IPS-20b (cell line): ENCODE results near the gene NR6A1.
"Not testable (repeated sequence)": the region's sequence is repeated elsewhere in the genome, so short reads cannot be mapped to it uniquely, and the experiment has no call there.

Experiments
- H3K27ac ChIP-seq: one replicate; pipeline ENCODE4 v1.5.1; 2013; ENCODE audit warnings: low read length
- H3K27me3 ChIP-seq: 2 replicates; pipeline ENCODE4 v1.6.1; 2013; ENCODE audit warnings: mild to moderate bottlenecking, low read length, inconsistent platforms; ENCODE audit not compliant: insufficient read depth
- H3K36me3 ChIP-seq: 2 replicates; pipeline ENCODE4 v1.6.1; 2013; ENCODE audit warnings: low read depth, mild to moderate bottlenecking, inconsistent platforms, low read length, moderate library complexity; ENCODE audit not compliant: insufficient read depth
- H3K4me1 ChIP-seq: 2 replicates; pipeline ENCODE4 v1.6.1; 2013; ENCODE audit warnings: mild to moderate bottlenecking, control low read depth, inconsistent platforms, low read length, moderate library complexity; ENCODE audit not compliant: insufficient read depth
- H3K4me3 ChIP-seq: 2 replicates; pipeline ENCODE4 v1.5.1; 2013; ENCODE audit warnings: mild to moderate bottlenecking, low read length, inconsistent platforms
- H3K9ac ChIP-seq: 2 replicates; pipeline ENCODE4 v1.6.1; 2013; ENCODE audit warnings: low read depth, mild to moderate bottlenecking, inconsistent platforms, low read length, moderate library complexity
- H3K9me3 ChIP-seq: 2 replicates; pipeline ENCODE4 v1.6.1; 2013; ENCODE audit warnings: mild to moderate bottlenecking, low read depth, low read length, inconsistent platforms; ENCODE audit not compliant: insufficient read depth

Gene NR6A1

GRCh38 chr9:124781967-124782660 is 11.0 kb upstream of the NR6A1 start:
- Histone ChIP-seq H3K27me3 (peaks cover 10% of the 10 kb centered on the region), H3K27ac (no peak overlapping the region), H3K9ac (no peak overlapping the region)

GRCh38 chr9:124780757-124781151 is 9.6 kb upstream of the NR6A1 start:
- H3K9me3 ChIP-seq, result no peaks in the 10 kb centered on the region
- no peak overlapping the region for H3K4me3 ChIP-seq
- H3K4me1 ChIP-seq, result peaks cover 11% of the 10 kb centered on the region
- peak overlapping the region; percentile 3; the same call in 1 of the 2 replicates for H3K9ac ChIP-seq
- H3K27me3 ChIP-seq, result peaks cover 23% of the 10 kb centered on the region
- no peaks in the 10 kb centered on the region for H3K36me3 ChIP-seq
- H3K27ac ChIP-seq, result no peak overlapping the region

More at GRCh38 chr9:124781967-124782660, 11.0 kb upstream of the NR6A1 start:
- H3K4me1 ChIP-seq, result peaks cover 11% of the 10 kb centered on the region
- no peak overlapping the region for H3K4me3 ChIP-seq
- H3K9me3 ChIP-seq, result no peaks in the 10 kb centered on the region
- H3K36me3 ChIP-seq, result no peaks in the 10 kb centered on the region

- Histone ChIP-seq H3K27ac (peak overlapping the region; percentile 63), H3K27me3 (peaks cover 28% of the 10 kb centered on the region)
Observed at GRCh38 chr9:124780060-124780756, 9.1 kb upstream of the NR6A1 start.

GRCh38 chr9:124779368-124780059 is 8.4 kb upstream of the NR6A1 start:
- no peak overlapping the region; the same call in 1 of the 2 replicates for H3K4me3 ChIP-seq
- peak overlapping the region; percentile 63 for H3K27ac ChIP-seq
- peaks cover 11% of the 10 kb centered on the region for H3K4me1 ChIP-seq
- peaks cover 28% of the 10 kb centered on the region for H3K27me3 ChIP-seq
- H3K36me3 ChIP-seq, result no peaks in the 10 kb centered on the region
- peak overlapping the region; percentile 3; the same call in 1 of the 2 replicates for H3K9ac ChIP-seq
- no peaks in the 10 kb centered on the region for H3K9me3 ChIP-seq

More at GRCh38 chr9:124780060-124780756, 9.1 kb upstream of the NR6A1 start:
- Histone ChIP-seq H3K9ac (peak overlapping the region; percentile 3; the same call in 1 of the 2 replicates), H3K9me3 (no peaks in the 10 kb centered on the region), H3K36me3 (no peaks in the 10 kb centered on the region), H3K4me1 (peaks cover 11% of the 10 kb centered on the region), H3K4me3 (no peak overlapping the region)

GRCh38 chr9:124778575-124779367 is 7.7 kb upstream of the NR6A1 start:
- Histone ChIP-seq H3K4me1 (peaks cover 11% of the 10 kb centered on the region), H3K9ac (peak overlapping the region; percentile 3; the same call in 1 of the 2 replicates), H3K27me3 (peaks cover 31% of the 10 kb centered on the region), H3K4me3 (no peak overlapping the region; the same call in 1 of the 2 replicates), H3K9me3 (no peaks in the 10 kb centered on the region), H3K27ac (peak overlapping the region; percentile 1), H3K36me3 (no peaks in the 10 kb centered on the region)

GRCh38 chr9:124776954-124777648 is 6.0 kb upstream of the NR6A1 start, which contains the start of gene OLFML2A:
TSS of gene OLFML2A (plus strand) at chr9:124777133. CDS start at chr9:124777271, 138 bp downstream.
- no peaks in the 10 kb centered on the region for H3K9me3 ChIP-seq
- H3K9ac ChIP-seq, result peak within 1 kb of the TSS; percentile 57; the same call in 1 of the 2 replicates
- no peaks in the 10 kb centered on the region for H3K36me3 ChIP-seq
- H3K4me1 ChIP-seq, result peaks cover 14% of the 10 kb centered on the region
- H3K4me3 ChIP-seq, result peak within 1 kb of the TSS; percentile 73
- no peak within 1 kb of the TSS for H3K27ac ChIP-seq
- H3K27me3 ChIP-seq, result peaks cover 43% of the 10 kb centered on the region

- Histone ChIP-seq H3K4me3 (peak overlapping the region; percentile 73; the same call in 1 of the 2 replicates), H3K36me3 (no peaks in the 10 kb centered on the region), H3K9me3 (no peaks in the 10 kb centered on the region), H3K27ac (no peak overlapping the region), H3K27me3 (peaks cover 43% of the 10 kb centered on the region), H3K4me1 (peaks cover 14% of the 10 kb centered on the region), H3K9ac (no peak overlapping the region)
Observed at GRCh38 chr9:124776618-124776953, 5.5 kb upstream of the NR6A1 start.

- H3K36me3 ChIP-seq, result no peaks in the 10 kb centered on the region
- H3K4me1 ChIP-seq, result peaks cover 9% of the 10 kb centered on the region; the same call in 1 of the 2 replicates
- no peaks in the 10 kb centered on the region for H3K9me3 ChIP-seq
- no peak overlapping the region for H3K27ac ChIP-seq
- H3K4me3 ChIP-seq, result no peak overlapping the region
- H3K27me3 ChIP-seq, result peaks cover 43% of the 10 kb centered on the region
- no peak overlapping the region for H3K9ac ChIP-seq
Observed at GRCh38 chr9:124774129-124774978, 3.2 kb upstream of the NR6A1 start.

GRCh38 chr9:124773473-124774128 is 2.5 kb upstream of the NR6A1 start:
- no peaks in the 10 kb centered on the region for H3K9me3 ChIP-seq
- no peak overlapping the region for H3K27ac ChIP-seq
- H3K4me1 ChIP-seq, result peaks cover 6% of the 10 kb centered on the region; the same call in 1 of the 2 replicates
- no peak overlapping the region for H3K9ac ChIP-seq
- H3K4me3 ChIP-seq, result no peak overlapping the region
- no peaks in the 10 kb centered on the region for H3K36me3 ChIP-seq
- peaks cover 48% of the 10 kb centered on the region for H3K27me3 ChIP-seq

GRCh38 chr9:124772877-124773276 is 1.8 kb upstream of the NR6A1 start:
- peaks cover 13% of the 10 kb centered on the region; the same call in 1 of the 2 replicates for H3K4me1 ChIP-seq
- H3K9ac ChIP-seq, H3K36me3 ChIP-seq, H3K27ac ChIP-seq, H3K9me3 ChIP-seq, H3K4me3 ChIP-seq: not testable (repeated sequence)
- peaks cover 53% of the 10 kb centered on the region for H3K27me3 ChIP-seq
